Tibial artery (tissue), 4 donors: ENCODE results near the gene BTN1A1.
"Not testable (repeated sequence)": the region's sequence is repeated elsewhere in the genome, so short reads cannot be mapped to it uniquely, and the experiment has no call there.

ENCODE experiments used
- DNase-seq, 2 donors: peaks; one replicate each; pipeline ENCODE4 v3.0.0-alpha.2; 2019
- H3K27ac ChIP-seq, 2 donors: fragments of 200-600 bp; sonication (generic) in 1 of 2; 1 replicate in 1 of 2; 2 replicates in 1 of 2; pipeline ENCODE4 v1.5.1; 2018 to 2019; ENCODE audit warnings: mild to moderate bottlenecking in 1 of 2
- H3K27me3 ChIP-seq, 2 donors: fragments of 200-600 bp; sonication (generic) in 1 of 2; one replicate each; pipeline versions ENCODE4 v1.5.1 to v1.6.0; 2016 to 2019
- H3K36me3 ChIP-seq, 3 donors: fragments of 200-600 bp; sonication (generic) in 2 of 3; one replicate each; pipeline ENCODE4 v1.5.1; 2016 to 2019; ENCODE audit warnings: mild to moderate bottlenecking in 2 of 3
- H3K4me1 ChIP-seq, 4 donors: fragments of 200-600 bp; sonication (generic) in 2 of 4; 1 replicate in 3 of 4; 2 replicates in 1 of 4; pipeline ENCODE4 v1.5.1; 2016 to 2019
- H3K4me3 ChIP-seq, 2 donors: fragments of 200-600 bp; sonication (generic) in 1 of 2; 1 replicate in 1 of 2; 2 replicates in 1 of 2; pipeline ENCODE4 v1.5.1; 2018 to 2019; ENCODE audit warnings: mild to moderate bottlenecking in 2 of 2
- H3K9me3 ChIP-seq, 3 donors: fragments of 200-600 bp; sonication (generic) in 1 of 3; one replicate each; pipeline ENCODE4 v1.5.1; 2016 to 2019
- intact Hi-C: fragments of 100-400 bp; cut with DNase I; formaldehyde crosslinking; loops from one replicate; pipeline ENCODE4 v1.15.0; 2023; ENCODE audit warnings: low total_unique reads
- TF ChIP-seq, protein P1 (sequence below), 2 experiments: fragments of 200-600 bp in 1 of 2; fragments of 450-650 bp in 1 of 2; IDR thresholded peaks; one replicate each; pipeline ENCODE4 v1.5.1; 2017 to 2019; ENCODE audit warnings: antibody characterized with exemption in 2 of 2, mild to moderate bottlenecking in 1 of 2, moderate library complexity in 1 of 2

The BTN1A1 gene

DNA sequence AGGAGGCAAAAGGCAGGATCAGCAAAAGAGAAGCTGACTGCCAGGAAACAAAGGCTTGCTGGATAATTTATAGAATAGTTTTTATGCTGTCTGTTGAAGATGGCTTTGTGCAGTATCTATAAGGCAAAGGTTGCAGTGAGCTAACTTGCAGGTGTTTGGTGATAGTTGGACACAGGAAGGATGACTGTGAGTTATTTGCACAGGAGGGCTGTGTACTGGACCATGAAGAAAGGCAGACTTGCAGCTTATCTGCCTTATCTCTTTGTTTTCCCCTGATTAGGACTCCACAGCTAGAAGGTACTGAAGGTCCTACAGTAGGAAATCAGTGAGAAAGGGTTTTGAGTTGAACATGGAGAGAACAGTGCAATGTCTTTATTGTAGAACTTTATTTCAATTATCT is 2.1 kb downstream of the BTN1A1 start:
- Histone ChIP-seq H3K4me1 (peaks cover 0 to 12% (median 8%) of the 10 kb centered on the region in 4 donors), H3K36me3 (no peaks in the 10 kb centered on the region), H3K9me3 (no peaks in the 10 kb centered on the region), H3K27ac (no peak overlapping the region), H3K27me3 (peaks cover 2 to 40% of the 10 kb centered on the region in 2 donors), H3K4me3 (peak overlapping the region; percentile 15 to 48)
- DNase-seq, result no peak
- TF ChIP-seq, protein P1, sequence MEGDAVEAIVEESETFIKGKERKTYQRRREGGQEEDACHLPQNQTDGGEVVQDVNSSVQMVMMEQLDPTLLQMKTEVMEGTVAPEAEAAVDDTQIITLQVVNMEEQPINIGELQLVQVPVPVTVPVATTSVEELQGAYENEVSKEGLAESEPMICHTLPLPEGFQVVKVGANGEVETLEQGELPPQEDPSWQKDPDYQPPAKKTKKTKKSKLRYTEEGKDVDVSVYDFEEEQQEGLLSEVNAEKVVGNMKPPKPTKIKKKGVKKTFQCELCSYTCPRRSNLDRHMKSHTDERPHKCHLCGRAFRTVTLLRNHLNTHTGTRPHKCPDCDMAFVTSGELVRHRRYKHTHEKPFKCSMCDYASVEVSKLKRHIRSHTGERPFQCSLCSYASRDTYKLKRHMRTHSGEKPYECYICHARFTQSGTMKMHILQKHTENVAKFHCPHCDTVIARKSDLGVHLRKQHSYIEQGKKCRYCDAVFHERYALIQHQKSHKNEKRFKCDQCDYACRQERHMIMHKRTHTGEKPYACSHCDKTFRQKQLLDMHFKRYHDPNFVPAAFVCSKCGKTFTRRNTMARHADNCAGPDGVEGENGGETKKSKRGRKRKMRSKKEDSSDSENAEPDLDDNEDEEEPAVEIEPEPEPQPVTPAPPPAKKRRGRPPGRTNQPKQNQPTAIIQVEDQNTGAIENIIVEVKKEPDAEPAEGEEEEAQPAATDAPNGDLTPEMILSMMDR (IDR thresholded peaks at IDR 0.05), result no peak
- intact Hi-C loops, result no loop called here

DNA sequence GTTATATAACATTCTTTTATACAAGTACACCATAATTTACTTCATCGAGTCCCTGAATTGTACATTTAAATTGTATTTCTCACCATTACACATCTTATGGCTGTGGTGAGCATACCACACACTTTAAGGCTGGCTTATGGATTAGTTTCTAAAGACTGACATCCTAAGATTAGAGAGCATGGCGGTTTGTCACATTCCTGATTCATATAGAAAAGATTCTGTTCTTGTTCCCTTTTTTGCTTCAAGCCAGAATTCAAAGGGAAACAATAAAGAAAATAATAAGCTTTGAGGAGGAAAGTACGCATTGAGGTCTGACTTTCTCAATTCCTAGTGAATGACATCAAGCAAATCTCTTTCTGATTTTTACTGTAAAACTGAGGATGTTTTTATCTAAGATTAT is 2.5 kb downstream of the BTN1A1 start:
- Histone ChIP-seq H3K27me3 (peaks cover 2 to 40% of the 10 kb centered on the region in 2 donors), H3K9me3 (no peaks in the 10 kb centered on the region), H3K36me3 (no peaks in the 10 kb centered on the region), H3K4me1 (peaks cover 0 to 12% (median 8%) of the 10 kb centered on the region in 4 donors), H3K4me3 (no peak overlapping the region), H3K27ac (no peak overlapping the region)
- no peak for DNase-seq
- intact Hi-C loops, result no loop called here
- TF ChIP-seq, protein P1 (IDR thresholded peaks at IDR 0.05), result no peak

DNA sequence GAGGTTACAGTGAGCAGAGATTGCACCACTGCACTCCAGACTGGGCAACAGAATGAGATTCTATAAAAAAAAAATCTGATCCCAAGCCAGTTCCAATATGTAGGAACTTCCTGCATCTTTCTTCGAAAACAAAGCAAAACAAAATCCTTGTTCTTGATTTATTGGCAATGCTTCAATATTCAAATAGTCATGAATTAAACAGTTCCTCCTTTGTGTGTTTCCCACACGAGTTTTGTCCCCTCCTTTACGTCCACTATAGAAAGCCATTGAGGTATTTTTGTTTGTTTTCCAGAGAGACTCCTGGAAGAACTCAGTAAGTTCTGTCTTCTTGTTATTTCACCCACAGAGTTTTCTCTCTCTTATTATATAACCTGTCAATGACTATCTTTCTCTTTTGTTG is 7.6 kb downstream of the BTN1A1 start:
- TF ChIP-seq, protein P1 (IDR thresholded peaks at IDR 0.05), result no peak
- Histone ChIP-seq H3K4me1 (no peaks in the 10 kb centered on the region), H3K27me3 (peaks cover 0 to 18% of the 10 kb centered on the region in 2 donors), H3K36me3 (no peaks in the 10 kb centered on the region), H3K27ac (no peak overlapping the region), H3K9me3 (no peaks in the 10 kb centered on the region), H3K4me3 (no peak overlapping the region)
- intact Hi-C loops, result no loop called here
- DNase-seq, result no peak

DNA sequence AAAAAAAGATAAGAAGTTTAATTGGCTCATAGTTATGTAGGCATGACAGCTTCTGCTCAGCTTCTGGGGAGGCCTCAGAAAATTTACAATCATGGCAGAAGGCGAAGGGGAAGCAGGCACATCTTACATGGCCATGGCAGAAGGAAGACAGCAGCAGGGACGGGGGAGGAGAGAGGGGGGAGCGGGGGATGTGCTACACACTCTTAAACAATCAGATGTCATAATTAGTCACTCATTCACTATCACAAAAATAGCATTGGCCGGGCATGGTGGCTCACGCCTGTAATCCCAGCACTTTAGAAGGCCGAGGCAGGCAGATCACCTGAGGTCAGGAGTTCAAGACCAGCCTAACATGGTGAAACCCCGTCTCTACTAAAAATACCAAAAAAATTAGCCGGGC is 10.9 kb downstream of the BTN1A1 start:
- not testable (repeated sequence) for H3K4me1 ChIP-seq, H3K4me3 ChIP-seq, H3K9me3 ChIP-seq, DNase-seq, H3K36me3 ChIP-seq, H3K27ac ChIP-seq, H3K27me3 ChIP-seq
- intact Hi-C loops, result loop anchor here (10.0 kb wide), 1 partner anchor 96 kb away; no protein-coding TSS in a partner anchor

DNA sequence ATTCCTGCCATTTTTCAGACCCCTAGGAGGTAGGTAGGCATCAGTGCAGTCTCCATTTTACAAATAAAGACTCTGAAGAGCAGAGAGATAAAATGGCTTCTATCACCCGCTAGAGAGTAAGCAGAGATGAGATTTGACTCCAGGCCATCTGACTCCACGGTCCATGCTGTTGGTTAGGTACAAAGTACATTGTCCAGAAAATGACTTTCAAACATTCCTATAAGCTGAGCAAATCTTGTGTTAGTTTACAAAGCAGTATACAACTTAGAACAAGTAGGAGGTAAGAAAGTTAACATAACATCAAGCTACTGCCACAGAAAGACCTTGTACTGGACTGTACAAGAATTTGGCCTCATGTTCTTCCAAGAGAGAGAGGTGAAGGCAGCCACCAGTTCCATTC is 14.9 kb downstream of the BTN1A1 start:
- no peak overlapping the region for H3K4me3 ChIP-seq
- H3K27me3 ChIP-seq, result no peaks in the 10 kb centered on the region
- H3K36me3 ChIP-seq, result no peaks in the 10 kb centered on the region
- H3K9me3 ChIP-seq, result no peaks in the 10 kb centered on the region
- no peak for DNase-seq
- TF ChIP-seq, protein P1 (IDR thresholded peaks at IDR 0.05), result no peak
- H3K27ac ChIP-seq, result no peak overlapping the region
- H3K4me1 ChIP-seq, result peaks cover 0 to under 1% (median 0%) of the 10 kb centered on the region in 4 donors
- intact Hi-C loops, result loop anchor here (5.0 to 10.0 kb wide), 2 partner anchors 38 to 100 kb away; no protein-coding TSS in a partner anchor

DNA sequence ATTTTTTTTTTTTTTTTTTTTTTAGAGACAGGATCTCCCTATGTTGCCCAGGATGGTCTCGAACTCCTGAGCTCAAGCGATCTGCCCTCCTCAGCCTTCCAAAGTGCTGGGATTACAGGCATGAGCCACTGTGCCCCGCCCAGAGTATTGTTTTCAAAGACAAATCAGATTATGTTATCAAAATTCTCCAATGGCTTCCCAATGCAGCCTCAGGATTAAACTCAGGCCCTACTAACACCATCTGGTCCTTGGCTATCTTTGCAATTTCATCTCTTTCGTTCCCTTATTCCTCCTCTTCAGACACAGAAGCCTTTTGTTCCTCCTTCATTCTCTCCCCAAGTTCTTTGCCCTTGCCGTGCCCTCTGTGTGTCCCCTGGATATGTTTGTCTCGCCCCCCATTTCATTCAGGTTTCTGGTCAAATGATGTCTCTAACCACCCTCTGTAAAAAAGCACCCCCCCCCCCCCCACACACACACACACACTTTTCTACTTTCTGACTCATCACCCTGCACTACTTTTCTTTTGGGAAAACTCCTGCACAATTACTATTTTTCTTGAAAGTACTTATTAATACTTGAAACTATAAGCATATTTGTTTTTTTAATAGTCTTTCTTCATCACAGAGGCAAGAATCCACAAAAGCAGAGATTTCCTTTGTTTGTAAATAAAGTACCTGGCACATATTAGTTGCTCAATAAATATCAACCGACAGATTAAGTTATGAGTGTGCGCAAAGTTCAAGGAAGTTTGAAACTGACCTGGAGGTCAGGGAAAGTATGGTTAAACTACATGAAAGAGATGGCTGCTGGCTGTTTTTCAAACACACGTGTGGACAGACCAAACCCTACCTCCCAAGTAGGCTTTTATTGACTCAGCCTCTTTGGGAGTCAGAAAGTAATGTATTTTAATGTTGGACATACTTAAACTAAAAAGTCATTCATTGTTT is 16.7 kb downstream of the BTN1A1 start:
- Histone ChIP-seq H3K4me1 (peaks cover 0 to 6% (median 0%) of the 10 kb centered on the region in 4 donors), H3K9me3 (no peaks in the 10 kb centered on the region), H3K36me3 (no peaks in the 10 kb centered on the region), H3K4me3 (no peak overlapping the region), H3K27ac (no peak overlapping the region), H3K27me3 (no peaks in the 10 kb centered on the region)
- no peak for DNase-seq
- intact Hi-C loops, result loop anchor here (5.0 to 10.0 kb wide), 2 partner anchors 39 to 102 kb away; no protein-coding TSS in a partner anchor
- TF ChIP-seq, protein P1 (IDR thresholded peaks at IDR 0.05), result no peak
